ENCODE results near the gene COX17.

Gene COX17, protein sequence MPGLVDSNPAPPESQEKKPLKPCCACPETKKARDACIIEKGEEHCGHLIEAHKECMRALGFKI

GRCh38 chr3:119676771-119677640 is at the start of gene COX17:
TSS of gene COX17 (minus strand) at chr3:119677406. CDS start at chr3:119677310, 96 bp downstream.
- Histone ChIP-seq H3K27ac (peak within 1 kb of the TSS; percentile 75), H3K9ac (peak within 1 kb of the TSS; percentile 32), H3K4me2 (ENCODE audit: low read length) (peak within 1 kb of the TSS; percentile 88), H3K36me3 (ENCODE audit: control insufficient read depth, insufficient read depth, low read length) (no peaks in the 10 kb centered on the region), H3K27me3 (ENCODE audit: control insufficient read depth, insufficient read depth, low read length) (no peaks in the 10 kb centered on the region), H3K9me3 (ENCODE audit: control insufficient read depth, low read length) (no peaks in the 10 kb centered on the region), H3K79me2 (peaks cover 5% of the 10 kb centered on the region), H3K4me1 (peaks cover 30% of the 10 kb centered on the region), H3K4me3 (ENCODE audit: low read depth, low read length) (peak within 1 kb of the TSS; percentile 69), H2AFZ (peak within 1 kb of the TSS; percentile 71)
- peak; percentile 8 for TF ChIP-seq CTCF (IDR thresholded peaks at IDR 0.05)

DNA sequence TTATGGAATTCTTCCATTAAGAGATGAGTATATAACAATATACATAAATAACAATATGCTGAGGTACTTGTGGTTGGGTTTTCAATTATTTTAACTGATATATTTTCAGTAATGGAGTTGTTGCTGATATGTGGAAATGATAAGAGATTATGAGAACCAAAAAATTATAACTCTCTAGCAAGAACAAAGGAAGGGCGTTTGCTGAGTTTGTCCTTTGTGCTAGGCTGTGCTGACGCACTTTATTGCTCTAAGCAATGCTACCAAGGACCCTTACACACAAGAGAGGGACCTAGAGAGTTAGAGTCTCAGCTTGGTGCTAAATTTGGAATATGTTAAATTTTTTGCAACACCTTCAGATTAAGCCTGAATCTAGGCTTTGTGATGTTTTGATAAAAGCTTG is 49.7 kb upstream of the COX17 start:
- no peak for TF ChIP-seq CTCF (IDR thresholded peaks at IDR 0.05)
- H3K9me3 ChIP-seq (ENCODE audit: control insufficient read depth, low read length) = no peaks in the 10 kb centered on the region
- no peak overlapping the region for H2AFZ ChIP-seq
- H3K36me3 ChIP-seq (ENCODE audit: control insufficient read depth, insufficient read depth, low read length) = no peaks in the 10 kb centered on the region
- no peak overlapping the region for H3K4me3 ChIP-seq (ENCODE audit: low read depth, low read length)
- no peak overlapping the region for H3K9ac ChIP-seq
- H3K4me2 ChIP-seq (ENCODE audit: low read length) = no peak overlapping the region
- H3K4me1 ChIP-seq = no peaks in the 10 kb centered on the region
- H3K27me3 ChIP-seq (ENCODE audit: control insufficient read depth, insufficient read depth, low read length) = no peaks in the 10 kb centered on the region
- no peaks in the 10 kb centered on the region for H3K79me2 ChIP-seq
- no peak overlapping the region for H3K27ac ChIP-seq

- Histone ChIP-seq H3K79me2 (no peaks in the 10 kb centered on the region), H3K27ac (no peak overlapping the region)
These were observed 45.8 kb upstream of the COX17 start for GRCh38 chr3:119723022-119723421.

GRCh38 chr3:119717520-119717919 is 40.3 kb upstream of the COX17 start:
- no peaks in the 10 kb centered on the region for H3K9me3 ChIP-seq (ENCODE audit: control insufficient read depth, low read length)
- no peaks in the 10 kb centered on the region for H3K79me2 ChIP-seq
- H3K4me3 ChIP-seq (ENCODE audit: low read depth, low read length) = no peak overlapping the region
- H3K27ac ChIP-seq = no peak overlapping the region
- no peak overlapping the region for H3K4me2 ChIP-seq (ENCODE audit: low read length)
- no peak overlapping the region for H2AFZ ChIP-seq
- no peak for TF ChIP-seq CTCF (IDR thresholded peaks at IDR 0.05)
- no peak overlapping the region for H3K9ac ChIP-seq
- H3K36me3 ChIP-seq (ENCODE audit: control insufficient read depth, insufficient read depth, low read length) = no peaks in the 10 kb centered on the region
- no peaks in the 10 kb centered on the region for H3K4me1 ChIP-seq
- H3K27me3 ChIP-seq (ENCODE audit: control insufficient read depth, insufficient read depth, low read length) = no peaks in the 10 kb centered on the region

More at GRCh38 chr3:119723022-119723421, 45.8 kb upstream of the COX17 start:
- no peak overlapping the region for H3K4me2 ChIP-seq (ENCODE audit: low read length)
- no peak for TF ChIP-seq CTCF (IDR thresholded peaks at IDR 0.05)
- H3K9ac ChIP-seq = no peak overlapping the region
- H3K4me1 ChIP-seq = no peaks in the 10 kb centered on the region
- no peak overlapping the region for H3K4me3 ChIP-seq (ENCODE audit: low read depth, low read length)
- no peaks in the 10 kb centered on the region for H3K27me3 ChIP-seq (ENCODE audit: control insufficient read depth, insufficient read depth, low read length)
- H2AFZ ChIP-seq = no peak overlapping the region
- H3K36me3 ChIP-seq (ENCODE audit: control insufficient read depth, insufficient read depth, low read length) = no peaks in the 10 kb centered on the region
- no peaks in the 10 kb centered on the region for H3K9me3 ChIP-seq (ENCODE audit: control insufficient read depth, low read length)

Measured in parathyroid adenoma (tissue), 2 donors.